Nephron progenitor cell (in vitro differentiated cells): ENCODE measurements around the gene CCPG1.

Experiments
- DNase-seq: peaks from one replicate; pipeline ENCODE4 v3.0.0; 2021
- H3K27ac Mint-ChIP-seq: 2 replicates; pipeline ENCODE4 v1.8.0; 2021; ENCODE audit warnings: mild to moderate bottlenecking, moderate library complexity, mixed read lengths
- H3K27me3 Mint-ChIP-seq: 2 replicates; pipeline ENCODE4 v1.8.0; 2021; ENCODE audit warnings: mild to moderate bottlenecking, low read depth, mixed read lengths; ENCODE audit not compliant: poor library complexity
- H3K36me3 Mint-ChIP-seq: 2 replicates; pipeline ENCODE4 v1.8.0; 2021; ENCODE audit warnings: low read depth, mixed read lengths
- H3K4me1 Mint-ChIP-seq: 2 replicates; pipeline ENCODE4 v1.8.0; 2021; ENCODE audit warnings: mixed read lengths
- H3K4me3 Mint-ChIP-seq: 2 replicates; pipeline ENCODE4 v1.8.0; 2021; ENCODE audit warnings: mild to moderate bottlenecking, moderate library complexity, mixed read lengths
- H3K9me3 Mint-ChIP-seq: 2 replicates; pipeline ENCODE4 v1.8.0; 2021; ENCODE audit warnings: mild to moderate bottlenecking, moderate library complexity, mixed read lengths
- CTCF ChIP-seq: fragments of 200-600 bp; sonication (generic); IDR thresholded peaks from 2 replicates; pipeline ENCODE4 v1.5.0; 2021; ENCODE audit warnings: antibody characterized with exemption

CCPG1 gene

DNA sequence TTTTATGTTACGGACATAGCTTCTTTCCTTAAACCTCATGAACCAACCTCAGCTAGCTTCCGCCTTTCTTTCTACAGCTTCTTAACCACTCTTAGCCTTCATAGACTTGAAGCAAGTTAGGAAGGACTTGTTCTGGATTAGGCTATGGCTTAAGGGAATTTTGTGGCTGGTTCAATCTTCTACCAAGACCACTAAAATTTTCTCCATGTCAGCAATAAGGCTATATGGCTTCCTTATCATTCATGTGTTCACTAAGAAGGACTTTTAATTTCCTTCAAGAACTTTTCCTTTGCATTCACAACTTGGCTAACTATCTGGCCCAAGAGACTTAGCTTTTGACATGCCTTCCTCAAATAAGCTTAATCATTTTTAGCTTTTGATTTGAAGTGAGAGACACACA is 24.5 kb downstream of the CCPG1 start:
- Mint-ChIP-seq H3K4me3 (no peak overlapping the region), H3K27me3 (no peaks in the 10 kb centered on the region), H3K4me1 (no peaks in the 10 kb centered on the region), H3K9me3 (peaks cover 21% of the 10 kb centered on the region), H3K27ac (no peak overlapping the region), H3K36me3 (peaks cover 74% of the 10 kb centered on the region)
- DNase-seq, result no peak
- no peak for TF ChIP-seq CTCF

- no peak overlapping the region for H3K4me3 Mint-ChIP-seq
- TF ChIP-seq CTCF, result no peak
- H3K27ac Mint-ChIP-seq, result no peak overlapping the region
- H3K9me3 Mint-ChIP-seq, result peaks cover 21% of the 10 kb centered on the region
- H3K4me1 Mint-ChIP-seq, result no peaks in the 10 kb centered on the region
- H3K36me3 Mint-ChIP-seq, result peaks cover 62% of the 10 kb centered on the region
- H3K27me3 Mint-ChIP-seq, result no peaks in the 10 kb centered on the region
- DNase-seq, result no peak
These were observed 26.6 kb downstream of the CCPG1 start for GRCh38 chr15:55381595-55381994.

DNA sequence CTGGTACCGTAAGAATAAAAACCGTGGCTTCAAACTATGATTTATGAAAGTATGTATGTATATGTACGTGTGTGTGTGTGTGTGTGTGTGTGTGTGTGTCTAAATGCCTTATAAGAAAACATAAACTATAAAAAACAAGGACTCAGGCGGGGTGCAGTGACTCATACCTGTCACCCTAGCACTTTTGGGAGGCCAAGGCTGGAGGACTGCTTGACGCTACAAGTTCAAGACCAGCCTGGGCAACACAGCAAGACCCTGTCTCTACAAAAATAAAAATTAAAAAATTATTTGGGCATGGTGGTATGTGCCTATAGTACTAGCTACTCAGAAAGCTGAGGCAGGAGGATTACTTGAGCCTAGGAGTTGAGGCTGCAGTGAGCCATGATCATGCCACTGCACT is 29.1 kb downstream of the CCPG1 start:
- Mint-ChIP-seq H3K4me3 (no peak overlapping the region), H3K27me3 (no peaks in the 10 kb centered on the region), H3K36me3 (peaks cover 45% of the 10 kb centered on the region), H3K9me3 (peaks cover 21% of the 10 kb centered on the region), H3K27ac (no peak overlapping the region), H3K4me1 (no peaks in the 10 kb centered on the region)
- no peak for DNase-seq
- no peak for TF ChIP-seq CTCF

DNA sequence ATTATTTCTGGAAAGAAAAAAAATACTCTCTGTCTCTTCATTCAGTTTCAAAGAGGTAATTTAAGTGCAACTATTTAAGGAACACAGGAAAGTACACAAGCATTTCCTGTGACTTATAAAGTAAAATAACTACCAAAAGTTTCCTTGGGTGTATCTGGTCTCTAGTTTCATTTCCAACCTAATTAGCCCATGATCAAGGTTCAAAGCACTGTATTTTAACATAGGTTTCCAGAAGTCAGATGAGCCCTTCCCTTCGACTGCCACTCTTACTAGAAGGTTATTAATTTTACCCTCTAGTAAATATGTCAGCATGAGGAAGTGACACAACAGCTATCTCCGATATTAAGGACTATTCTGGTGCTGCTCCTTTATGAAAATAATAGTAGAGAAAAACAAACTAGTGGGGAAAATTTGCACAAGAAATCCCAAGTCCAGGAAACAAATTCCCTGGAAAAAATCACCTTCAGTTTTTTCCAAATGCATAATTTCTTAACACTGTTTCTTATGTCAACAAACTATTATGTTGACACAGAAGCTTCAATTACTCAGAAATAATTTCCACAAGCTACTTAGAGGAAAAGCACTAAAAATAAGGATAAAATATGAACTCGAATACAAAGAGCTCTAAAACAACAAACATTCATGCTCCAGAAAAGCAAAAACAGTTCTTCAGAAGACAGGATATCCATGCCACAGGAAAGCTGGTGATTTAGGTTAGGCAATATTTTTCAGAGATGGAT is 35.3 kb downstream of the CCPG1 start:
- no peaks in the 10 kb centered on the region for H3K9me3 Mint-ChIP-seq
- H3K36me3 Mint-ChIP-seq, result peaks cover 19% of the 10 kb centered on the region
- DNase-seq, result no peak
- H3K27me3 Mint-ChIP-seq, result no peaks in the 10 kb centered on the region
- no peak for TF ChIP-seq CTCF
- H3K4me3 Mint-ChIP-seq, result no peak overlapping the region
- H3K27ac Mint-ChIP-seq, result no peak overlapping the region
- no peaks in the 10 kb centered on the region for H3K4me1 Mint-ChIP-seq

DNA sequence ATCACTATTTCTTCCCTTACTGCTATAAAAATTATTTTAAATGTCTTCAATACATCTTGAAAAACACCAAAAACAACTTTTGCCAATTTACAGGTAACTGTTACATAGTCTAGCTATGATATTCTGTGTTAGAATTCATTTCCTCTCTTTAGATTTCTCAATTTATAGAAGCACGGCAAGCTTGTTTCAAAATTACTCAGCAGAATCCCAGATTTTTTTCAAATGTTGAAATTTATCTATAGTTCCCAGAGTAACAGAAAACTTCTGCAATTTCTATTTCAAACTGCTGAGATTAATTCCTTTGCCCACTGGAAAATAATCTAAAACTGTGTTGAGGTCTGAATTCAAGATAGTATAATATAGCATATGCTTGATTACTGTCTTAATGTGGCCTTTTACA is 41.2 kb downstream of the CCPG1 start:
- Mint-ChIP-seq H3K36me3 (peaks cover 18% of the 10 kb centered on the region), H3K27ac (no peak overlapping the region)
- no peak for DNase-seq

More for the DNA sequence above, 41.2 kb downstream of the CCPG1 start:
- no peaks in the 10 kb centered on the region for H3K9me3 Mint-ChIP-seq
- no peaks in the 10 kb centered on the region for H3K4me1 Mint-ChIP-seq
- H3K4me3 Mint-ChIP-seq, result no peak overlapping the region
- no peaks in the 10 kb centered on the region for H3K27me3 Mint-ChIP-seq
- no peak for TF ChIP-seq CTCF
